Type B pancreatic cell (in vitro differentiated cells): ENCODE data around the gene EPHX1. TPM values are rescaled to one million over a fixed set of nuclear protein-coding genes. Genes with fewer than 3 reads are reported as not detected.
A peak's percentile ranks its signal among the peaks of the same experiment; 100 is the strongest.

Experiments
- DNase-seq: peaks from one replicate; pipeline ENCODE4 v3.0.0; 2021; ENCODE audit warnings: mixed read lengths; ENCODE audit not compliant: unreplicated experiment; ENCODE audit errors: extremely low spot score
- H3K27ac Mint-ChIP-seq: 2 replicates; pipeline ENCODE4 v1.8.0; 2021; ENCODE audit warnings: mild to moderate bottlenecking, mixed read lengths
- H3K27me3 Mint-ChIP-seq: 2 replicates; pipeline ENCODE4 v1.8.0; 2021; ENCODE audit warnings: mixed read lengths
- H3K36me3 Mint-ChIP-seq: 2 replicates; pipeline ENCODE4 v1.8.0; 2021; ENCODE audit warnings: mixed read lengths
- H3K4me1 Mint-ChIP-seq: one replicate; pipeline ENCODE4 v1.8.0; 2021; ENCODE audit warnings: mixed read lengths; ENCODE audit not compliant: unreplicated experiment
- H3K4me3 Mint-ChIP-seq: 2 replicates; pipeline ENCODE4 v1.8.0; 2021; ENCODE audit warnings: mild to moderate bottlenecking, mixed read lengths
- H3K9me3 Mint-ChIP-seq: 2 replicates; pipeline ENCODE4 v1.8.0; 2021; ENCODE audit warnings: mixed read lengths
- total RNA-seq: library from RNA; stranded (reverse); gene quantifications from 2 replicates; pipeline ENCODE4 v1.2.1, GENCODE V29; 2021; ENCODE audit warnings: low replicate concordance
- TF ChIP-seq, protein P1 (sequence below): fragments of 200-600 bp; sonication (generic); conservative IDR thresholded peaks from 2 replicates; pipeline ENCODE4 v1.5.0; 2021; ENCODE audit warnings: antibody characterized with exemption, mild to moderate bottlenecking

The EPHX1 gene
- total RNA-seq, 1 donor from 2014 or later: 65.2 TPM

DNA sequence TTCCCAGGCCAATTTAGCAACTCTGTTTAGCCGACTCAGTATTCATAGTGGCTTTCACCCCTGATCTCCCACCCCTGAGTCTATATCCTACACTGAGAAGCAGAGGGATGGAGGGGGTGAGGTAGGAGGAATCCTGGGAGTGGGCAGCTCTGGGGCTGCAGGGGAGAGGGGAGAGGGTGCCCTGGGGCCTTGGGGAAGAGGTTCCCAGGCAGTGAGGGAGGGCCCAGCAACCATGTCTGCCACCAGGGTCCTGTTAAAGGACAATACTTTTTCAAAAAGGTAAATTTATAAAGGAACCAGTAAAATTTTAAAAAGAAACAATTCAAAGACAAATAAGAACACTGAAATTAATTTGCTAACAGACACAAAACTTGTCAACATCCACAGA, 30.3 kb downstream of the EPHX1 start:
- Mint-ChIP-seq H3K9me3 (no peaks in the 10 kb centered on the region), H3K36me3 (peaks cover 9% of the 10 kb centered on the region), H3K27ac (no peak overlapping the region), H3K4me1 (peaks cover 1% of the 10 kb centered on the region), H3K4me3 (no peak overlapping the region), H3K27me3 (no peaks in the 10 kb centered on the region)
- no peak for DNase-seq
- TF ChIP-seq, protein P1, sequence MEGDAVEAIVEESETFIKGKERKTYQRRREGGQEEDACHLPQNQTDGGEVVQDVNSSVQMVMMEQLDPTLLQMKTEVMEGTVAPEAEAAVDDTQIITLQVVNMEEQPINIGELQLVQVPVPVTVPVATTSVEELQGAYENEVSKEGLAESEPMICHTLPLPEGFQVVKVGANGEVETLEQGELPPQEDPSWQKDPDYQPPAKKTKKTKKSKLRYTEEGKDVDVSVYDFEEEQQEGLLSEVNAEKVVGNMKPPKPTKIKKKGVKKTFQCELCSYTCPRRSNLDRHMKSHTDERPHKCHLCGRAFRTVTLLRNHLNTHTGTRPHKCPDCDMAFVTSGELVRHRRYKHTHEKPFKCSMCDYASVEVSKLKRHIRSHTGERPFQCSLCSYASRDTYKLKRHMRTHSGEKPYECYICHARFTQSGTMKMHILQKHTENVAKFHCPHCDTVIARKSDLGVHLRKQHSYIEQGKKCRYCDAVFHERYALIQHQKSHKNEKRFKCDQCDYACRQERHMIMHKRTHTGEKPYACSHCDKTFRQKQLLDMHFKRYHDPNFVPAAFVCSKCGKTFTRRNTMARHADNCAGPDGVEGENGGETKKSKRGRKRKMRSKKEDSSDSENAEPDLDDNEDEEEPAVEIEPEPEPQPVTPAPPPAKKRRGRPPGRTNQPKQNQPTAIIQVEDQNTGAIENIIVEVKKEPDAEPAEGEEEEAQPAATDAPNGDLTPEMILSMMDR: no peak

DNA sequence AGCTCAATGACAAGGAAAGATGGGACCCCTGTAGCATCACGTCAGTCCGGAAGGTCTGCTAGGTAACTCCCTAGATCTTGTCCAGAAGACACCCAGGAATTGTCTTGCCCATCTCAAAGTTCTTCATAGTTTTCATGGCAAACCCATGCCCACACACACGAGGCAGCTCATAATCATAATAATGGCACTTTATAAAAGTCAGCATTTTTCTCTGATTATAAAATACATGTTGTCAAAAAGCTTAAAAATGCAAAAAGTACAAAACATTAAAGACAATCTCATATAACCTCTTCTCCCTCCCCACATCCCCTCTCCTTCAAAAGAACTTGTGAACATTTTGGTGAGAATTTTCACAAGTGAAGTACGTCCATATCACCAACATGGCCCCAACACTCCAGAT, 30.8 kb downstream of the EPHX1 start:
- no peaks in the 10 kb centered on the region for H3K9me3 Mint-ChIP-seq
- no peak overlapping the region for H3K27ac Mint-ChIP-seq
- DNase-seq: no peak
- no peaks in the 10 kb centered on the region for H3K27me3 Mint-ChIP-seq
- no peak overlapping the region for H3K4me3 Mint-ChIP-seq
- TF ChIP-seq, protein P1: no peak
- H3K4me1 Mint-ChIP-seq: peaks cover 4% of the 10 kb centered on the region
- peaks cover 9% of the 10 kb centered on the region for H3K36me3 Mint-ChIP-seq

DNA sequence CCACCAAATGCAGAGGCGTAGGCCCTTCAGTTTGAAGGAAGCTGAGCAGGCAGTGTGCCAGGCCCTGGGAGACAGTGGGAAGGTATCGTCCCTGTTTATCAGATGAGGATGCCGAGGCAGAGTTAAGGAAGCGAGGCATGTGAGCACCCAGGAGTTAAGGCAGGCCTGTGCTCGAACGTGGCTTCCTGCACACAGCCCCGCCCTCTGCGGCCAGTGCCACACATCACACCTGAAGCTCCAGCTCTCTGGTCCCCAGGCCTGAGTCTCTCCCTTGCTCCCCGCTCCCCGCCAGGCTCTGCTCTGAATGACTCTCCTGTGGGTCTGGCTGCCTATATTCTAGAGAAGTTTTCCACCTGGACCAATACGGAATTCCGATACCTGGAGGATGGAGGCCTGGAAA, 32.1 kb downstream of the EPHX1 start:
- no peak overlapping the region for H3K27ac Mint-ChIP-seq
- TF ChIP-seq, protein P1: no peak
- H3K4me3 Mint-ChIP-seq: no peak overlapping the region
- no peaks in the 10 kb centered on the region for H3K9me3 Mint-ChIP-seq
- DNase-seq: no peak
- peaks cover 5% of the 10 kb centered on the region for H3K36me3 Mint-ChIP-seq
- H3K27me3 Mint-ChIP-seq: no peaks in the 10 kb centered on the region
- peaks cover 8% of the 10 kb centered on the region for H3K4me1 Mint-ChIP-seq

DNA sequence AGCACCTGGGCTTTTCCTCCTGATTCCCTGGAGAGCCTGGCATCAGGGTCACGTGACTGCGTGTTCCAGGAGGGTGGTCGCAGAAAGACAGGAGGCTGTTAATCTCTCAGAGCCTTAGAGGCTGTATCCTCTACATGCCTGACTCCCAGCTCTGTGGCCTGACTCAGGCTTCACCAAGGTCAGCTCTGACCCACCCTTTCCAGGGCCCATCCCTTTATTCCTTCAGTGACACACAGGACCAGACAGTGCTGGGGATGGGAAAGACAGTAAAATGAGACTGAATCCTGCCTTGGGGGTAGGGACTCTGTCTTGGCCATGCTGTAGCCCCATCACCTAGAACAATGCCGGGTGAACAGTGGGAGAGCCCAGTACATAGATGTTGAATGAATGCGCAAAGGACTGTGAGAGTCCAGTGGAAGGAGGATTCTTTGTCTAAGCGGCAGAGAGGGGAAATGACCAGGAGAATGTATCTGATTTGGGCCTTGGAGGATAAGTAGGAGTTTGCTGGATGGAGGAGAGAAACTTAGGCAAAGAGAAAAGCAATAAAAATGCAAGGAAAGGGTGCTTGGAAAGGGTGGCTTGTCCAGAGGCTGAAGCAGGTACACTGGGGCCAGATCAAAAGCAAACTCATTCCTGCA, 33.0 kb downstream of the EPHX1 start:
- peaks cover 9% of the 10 kb centered on the region for H3K4me1 Mint-ChIP-seq
- H3K27me3 Mint-ChIP-seq: no peaks in the 10 kb centered on the region
- peaks cover 6% of the 10 kb centered on the region for H3K36me3 Mint-ChIP-seq
- H3K4me3 Mint-ChIP-seq: no peak overlapping the region
- no peak overlapping the region for H3K27ac Mint-ChIP-seq
- no peaks in the 10 kb centered on the region for H3K9me3 Mint-ChIP-seq
- TF ChIP-seq, protein P1: no peak
- DNase-seq: no peak

DNA sequence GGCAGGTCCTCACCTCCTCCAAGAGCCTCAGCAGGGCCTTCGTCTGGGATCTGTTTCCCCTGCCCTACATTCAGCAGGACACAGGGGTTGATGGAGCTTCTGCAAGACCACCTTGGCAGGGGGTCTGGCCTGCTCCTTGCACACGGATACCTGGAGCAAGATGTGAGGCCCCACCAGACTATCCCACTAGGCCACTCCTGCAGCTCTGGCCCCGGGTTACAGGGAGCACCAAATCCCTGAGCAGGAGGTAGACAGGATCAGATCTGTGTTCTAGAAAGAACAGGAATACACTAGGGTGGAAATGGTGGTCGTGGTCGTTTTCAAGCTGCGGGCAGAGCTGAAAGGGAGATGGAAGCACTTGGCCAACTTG, 33.5 kb downstream of the EPHX1 start:
- DNase-seq: no peak
- H3K9me3 Mint-ChIP-seq: no peaks in the 10 kb centered on the region
- no peak overlapping the region for H3K4me3 Mint-ChIP-seq
- peaks cover 14% of the 10 kb centered on the region for H3K4me1 Mint-ChIP-seq
- peaks cover 11% of the 10 kb centered on the region for H3K36me3 Mint-ChIP-seq
- no peaks in the 10 kb centered on the region for H3K27me3 Mint-ChIP-seq
- H3K27ac Mint-ChIP-seq: peak overlapping the region; percentile 62
- TF ChIP-seq, protein P1: no peak
